Stimulated activated CD4-positive, alpha-beta T cell treated with anti-CD3 and anti-CD28 coated beads, Interleukin-4, amount 100 ng/mL, for 48 hours (primary cell): ENCODE data around the gene TRAF3IP3.

Source experiments
- DNase-seq, 2 donors: peaks; one replicate each; pipeline ENCODE4 v3.0.0-alpha.2; 2020; ENCODE audit warnings: low read depth in 2 of 2

The TRAF3IP3 gene

DNA sequence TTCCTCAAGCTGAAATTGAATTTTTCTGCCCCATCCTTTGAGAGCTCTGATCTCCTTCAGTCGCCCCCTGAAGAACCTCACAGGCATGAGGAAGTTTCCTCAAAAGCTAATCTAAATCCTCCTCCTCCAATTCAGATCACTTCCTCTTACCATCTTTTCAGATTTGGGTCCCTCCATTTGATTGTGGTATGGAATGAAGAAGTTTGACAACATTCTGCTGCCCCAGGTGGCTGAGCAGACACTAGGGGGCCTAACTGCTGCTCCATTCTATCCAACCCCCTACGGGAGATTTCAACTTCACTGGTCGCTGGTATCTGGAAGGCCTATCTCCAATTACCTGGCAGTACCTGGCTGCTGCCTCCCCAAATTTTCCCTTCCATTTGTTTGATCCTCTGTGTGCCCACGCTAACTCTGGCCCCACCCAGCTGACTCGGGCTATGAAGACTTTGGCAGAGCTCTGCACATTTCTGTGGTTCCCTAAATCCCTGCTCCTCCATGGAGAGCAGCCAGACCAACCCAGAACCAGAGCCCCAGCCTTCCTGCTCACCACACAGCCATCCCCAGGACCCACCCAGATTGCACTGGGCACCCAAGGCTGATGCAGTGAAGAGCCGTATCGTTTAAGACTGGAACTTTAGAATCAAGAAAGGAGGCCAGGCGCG lies 42.3 kb downstream of the TRAF3IP3 start:
- DNase-seq: no peak

DNA sequence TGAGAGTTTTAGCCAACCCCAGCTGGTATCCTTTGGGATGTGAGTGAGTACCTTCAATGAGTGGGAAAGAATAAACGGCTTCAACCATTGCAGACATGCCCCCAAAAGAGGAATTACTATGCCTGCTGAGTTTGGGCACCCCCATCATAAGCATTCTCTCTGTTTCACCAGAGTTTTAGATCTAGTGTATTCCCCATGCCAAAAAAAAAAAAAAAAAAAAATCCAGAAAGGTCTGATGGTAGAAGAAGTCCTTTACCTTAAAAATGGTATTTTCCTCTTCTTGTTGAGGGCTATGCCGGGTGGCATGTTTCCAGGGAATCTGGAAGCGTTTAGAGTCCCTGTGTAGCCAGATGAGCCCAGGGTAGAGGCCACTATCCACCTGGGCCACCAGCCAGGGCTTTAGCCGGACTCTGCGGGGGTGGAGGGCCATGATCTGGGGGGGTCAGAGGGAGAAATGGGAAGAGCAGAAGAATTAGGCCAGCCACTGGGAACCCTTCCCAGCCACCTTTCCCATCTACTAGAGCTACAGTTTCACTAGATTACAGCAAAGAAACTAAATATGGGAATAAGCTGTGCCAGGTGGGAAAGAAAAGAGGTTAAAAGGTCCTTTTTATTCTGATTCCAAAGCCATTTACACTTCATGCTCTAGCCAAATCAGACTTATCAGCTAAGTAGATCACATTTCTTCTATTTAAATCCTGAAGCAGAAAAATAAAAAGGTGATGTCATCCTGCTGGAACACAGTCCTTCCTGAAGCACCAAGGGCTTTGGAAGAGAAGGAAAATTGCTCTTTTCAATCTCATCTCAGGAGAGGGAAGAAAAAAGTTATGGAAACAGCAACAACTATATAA lies 45.4 kb downstream of the TRAF3IP3 start:
- no peak for DNase-seq

DNA sequence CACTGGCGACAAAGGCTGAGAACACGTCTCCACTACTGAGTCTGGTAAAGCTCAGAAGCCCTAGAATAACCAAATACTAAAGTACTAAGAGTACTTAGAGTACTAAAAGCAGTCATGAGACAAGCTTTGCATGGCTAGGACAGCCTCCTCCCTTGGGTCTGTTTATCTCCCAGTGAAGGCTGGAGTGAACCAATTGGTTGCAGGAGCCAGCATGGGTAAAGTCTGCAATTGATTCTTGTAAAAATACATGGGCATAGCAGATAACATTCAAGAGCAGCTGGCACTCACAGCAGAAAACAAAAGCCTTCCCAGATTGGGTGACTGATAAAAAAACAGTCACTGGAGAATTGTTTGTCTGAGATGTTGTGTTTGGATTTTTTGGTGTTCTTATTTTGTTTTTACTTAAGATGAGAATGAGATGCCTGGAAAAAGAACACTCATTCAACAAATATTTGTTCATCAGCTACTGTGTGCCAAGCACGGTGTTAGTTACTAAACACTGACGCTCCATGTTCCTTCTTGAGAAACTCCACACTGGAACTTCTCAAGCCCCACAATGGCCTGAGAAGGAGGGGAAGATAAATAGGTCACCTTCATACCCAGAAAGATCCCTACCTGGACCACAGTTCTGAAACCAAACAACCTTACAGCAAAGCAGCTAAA lies 46.4 kb downstream of the TRAF3IP3 start:
- DNase-seq: no peak

DNA sequence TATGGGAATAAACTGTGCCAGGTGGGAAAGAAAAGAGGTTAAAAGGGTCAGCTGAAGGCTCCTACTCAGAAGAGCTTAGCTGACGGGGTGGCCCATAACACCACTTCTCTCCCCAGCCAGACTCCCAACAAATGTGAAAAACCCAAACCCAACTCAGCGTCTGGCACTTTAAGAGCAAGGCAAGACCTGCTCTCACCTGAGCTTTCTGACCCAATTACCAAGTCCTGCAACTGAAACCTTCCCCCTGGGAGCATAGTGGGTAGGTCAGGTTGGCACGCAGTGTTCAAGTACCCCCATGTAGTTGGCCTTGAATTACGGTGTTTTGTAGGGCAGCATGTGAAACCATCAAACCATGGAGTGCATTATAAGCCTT lies 46.9 kb downstream of the TRAF3IP3 start:
- no peak for DNase-seq

DNA sequence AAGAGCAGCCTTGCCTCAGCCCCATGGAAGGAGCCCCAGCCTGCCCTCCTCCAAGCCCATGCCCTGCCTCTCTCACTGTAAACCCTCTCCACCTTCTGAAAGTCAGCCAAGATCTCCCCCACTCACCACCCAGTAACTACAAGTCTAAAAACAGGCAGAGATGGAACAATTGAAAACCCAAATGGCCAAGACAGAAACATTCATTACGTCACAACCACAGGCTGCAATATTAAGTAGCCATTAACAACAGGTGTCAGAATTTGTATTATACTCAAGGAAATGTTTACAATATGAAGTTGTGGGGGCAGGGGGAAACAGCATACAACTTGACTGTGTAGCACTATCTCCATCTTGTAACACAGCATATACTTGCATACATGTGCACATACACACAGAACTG lies 47.7 kb downstream of the TRAF3IP3 start:
- no peak for DNase-seq

DNA sequence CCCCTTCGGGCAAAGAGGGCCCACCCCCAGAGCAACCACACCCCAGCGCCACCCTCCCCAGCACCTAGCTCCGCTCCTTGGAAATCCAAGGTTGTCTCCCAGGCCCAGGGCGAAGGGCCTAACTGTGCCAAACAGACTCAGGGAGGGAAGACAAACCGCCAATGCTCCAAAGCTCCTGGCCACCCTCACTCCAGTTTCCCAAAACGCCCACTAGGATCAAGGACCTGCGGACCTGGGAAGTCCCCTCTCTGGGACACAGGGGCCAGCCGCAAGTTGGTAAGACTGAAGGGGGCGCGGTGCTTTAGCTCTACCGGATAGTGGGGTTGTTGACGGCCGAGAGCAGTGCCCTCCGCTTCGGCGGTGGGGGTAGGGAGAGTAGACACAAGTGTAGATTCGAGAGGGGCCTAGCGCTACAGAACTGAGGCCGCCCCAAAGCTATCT lies 49.5 kb downstream of the TRAF3IP3 start:
- no peak for DNase-seq

DNA sequence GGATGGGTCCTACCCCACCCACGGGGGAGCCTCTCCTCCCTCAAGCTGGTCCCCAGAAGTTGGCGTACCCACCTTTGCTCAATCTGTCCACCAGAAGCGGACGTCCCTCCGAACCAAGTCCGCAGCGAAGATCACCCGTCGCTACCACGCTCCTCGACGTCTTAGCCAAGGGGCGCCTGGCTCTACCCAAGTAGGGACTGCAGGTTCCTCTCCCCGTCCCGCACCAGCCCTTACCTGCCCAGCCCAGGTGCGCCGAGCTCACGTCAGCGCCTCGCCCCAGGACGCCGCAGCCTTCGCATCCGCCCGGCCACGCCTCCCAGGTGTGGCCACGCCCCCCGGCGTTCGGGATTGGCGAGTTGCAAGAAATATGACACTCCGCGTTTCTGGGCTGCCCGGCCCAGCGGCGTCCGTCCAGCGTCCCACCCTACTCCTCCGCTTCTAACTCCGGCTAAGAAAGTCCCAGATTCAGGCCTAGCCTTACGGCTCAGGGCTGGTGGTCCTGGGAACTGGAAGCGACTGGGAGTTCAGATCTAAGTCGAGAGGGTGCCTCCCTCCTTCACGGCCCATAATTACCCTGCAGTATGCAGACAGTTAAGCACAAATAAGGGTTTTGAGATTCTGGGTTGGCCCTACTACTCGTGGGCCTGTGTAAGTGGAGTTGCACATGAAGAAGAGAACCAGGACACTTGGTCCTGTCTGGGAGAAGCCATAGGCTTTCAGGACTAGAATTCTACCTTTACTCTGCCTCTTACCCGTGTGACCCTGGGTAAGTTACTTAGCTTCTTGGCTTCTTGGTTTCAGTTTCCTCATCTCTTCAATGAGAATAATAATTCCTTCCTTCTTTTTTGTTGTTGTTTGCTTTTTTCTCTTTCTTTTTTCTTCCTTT lies 50.3 kb downstream of the TRAF3IP3 start, which contains the start of gene IRF6:
TSS of gene IRF6 (minus strand) at position 268 of the 886 bp plus-strand sequence. CDS start 4,729 bp downstream, outside the sequence.
- peak; percentile 32 to 56 for DNase-seq

DNA sequence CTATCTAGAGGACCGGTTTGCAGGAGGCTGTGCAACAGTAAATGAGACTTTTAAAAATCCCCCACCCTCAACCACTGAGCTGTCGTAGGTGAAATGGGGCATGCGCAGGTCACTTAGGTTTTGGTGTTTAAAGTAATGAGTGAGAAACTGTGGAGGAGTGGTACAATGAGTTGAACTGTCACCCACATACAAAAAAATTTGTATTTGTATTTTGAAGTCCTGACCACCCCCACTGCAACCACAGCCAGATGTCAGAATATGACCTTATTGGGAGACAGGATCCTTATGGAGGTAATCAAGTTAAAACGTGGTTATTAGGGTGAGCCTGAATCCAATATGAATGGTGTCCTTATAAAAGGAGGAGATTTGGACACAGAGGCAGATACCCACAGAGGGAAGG lies 51.7 kb downstream of the TRAF3IP3 start:
- DNase-seq: no peak

DNA sequence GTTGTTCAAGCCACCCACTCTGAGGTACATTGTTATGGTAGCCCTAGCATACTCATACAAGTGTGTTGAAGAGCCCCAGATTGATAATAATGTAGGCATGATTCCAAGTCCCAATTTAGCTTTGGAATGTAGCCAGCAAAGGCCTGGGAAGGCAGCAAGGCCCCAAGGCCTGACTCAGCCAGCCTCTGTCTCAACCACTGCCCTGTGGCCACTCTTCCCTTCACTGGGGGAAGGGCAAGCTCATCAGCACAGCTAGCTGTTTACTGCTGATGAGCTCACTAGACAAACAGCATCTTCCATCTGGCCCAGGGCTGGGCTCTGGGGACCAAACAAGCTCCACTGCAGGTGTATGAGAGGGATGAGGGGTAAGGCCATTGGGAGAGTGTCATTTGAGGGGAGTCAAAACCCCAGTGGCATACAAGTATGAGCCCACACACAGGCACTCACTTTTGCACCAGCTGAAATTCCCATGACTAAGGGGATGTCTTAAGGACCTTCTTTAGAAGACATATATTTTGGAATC lies 52.3 kb downstream of the TRAF3IP3 start:
- no peak for DNase-seq

DNA sequence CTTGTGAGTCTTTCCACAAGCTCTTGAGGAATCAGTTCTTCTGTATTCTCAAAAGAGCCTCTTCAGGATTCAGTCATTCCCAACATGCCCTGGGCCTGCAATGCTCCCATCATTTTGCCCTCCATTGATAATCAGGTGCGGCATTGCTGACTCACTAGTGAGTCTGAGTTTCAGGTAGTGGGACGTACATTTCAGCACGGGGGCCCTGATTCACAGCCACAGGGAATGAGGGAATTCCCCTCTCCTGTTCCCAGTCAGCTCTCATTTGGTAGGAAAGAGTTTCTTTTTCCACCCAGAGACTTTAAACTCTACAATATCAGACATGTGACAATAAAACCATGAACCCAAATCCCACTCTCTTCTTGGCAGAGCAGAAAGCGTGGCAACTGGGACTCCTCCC lies 53.8 kb downstream of the TRAF3IP3 start:
- DNase-seq: no peak

DNA sequence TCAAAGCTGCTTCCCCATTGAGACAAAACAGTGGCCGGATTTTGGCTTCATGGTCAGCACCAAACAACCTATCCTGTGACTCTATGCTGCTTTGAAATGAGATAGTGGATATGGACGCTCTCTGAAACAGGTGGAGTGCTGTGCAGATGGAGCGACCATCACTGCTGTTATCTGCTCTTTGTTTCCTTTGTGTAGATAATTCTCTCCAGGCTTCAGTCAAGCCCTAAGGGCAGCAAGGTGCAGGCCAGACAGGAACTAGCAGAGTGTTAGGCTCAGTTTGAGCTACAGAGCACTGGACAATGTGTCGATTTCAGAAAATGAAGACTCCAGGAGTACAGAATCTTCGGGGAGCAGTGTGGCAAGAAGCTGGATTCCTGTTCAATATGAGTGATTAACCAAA lies 54.9 kb downstream of the TRAF3IP3 start:
- DNase-seq: no peak

DNA sequence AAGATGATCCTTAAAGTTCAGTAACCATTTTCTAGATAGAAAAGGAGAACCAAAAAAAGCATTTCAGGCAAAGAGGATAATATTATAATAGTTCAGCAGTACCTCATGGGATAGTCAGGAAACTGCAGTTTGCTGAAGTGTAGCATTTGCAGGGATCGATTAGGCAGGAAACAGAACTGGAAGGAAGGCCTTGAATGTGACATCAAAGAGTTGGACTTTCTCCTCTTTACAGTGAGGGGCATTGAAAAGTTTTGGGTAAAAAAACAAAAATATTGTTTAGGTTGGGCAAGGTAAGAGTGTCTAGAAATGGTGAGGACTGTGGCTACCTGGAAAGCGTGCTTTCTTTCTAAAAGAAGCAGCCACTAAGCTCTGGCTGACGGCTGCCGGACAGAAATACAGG lies 58.0 kb downstream of the TRAF3IP3 start:
- no peak for DNase-seq

DNA sequence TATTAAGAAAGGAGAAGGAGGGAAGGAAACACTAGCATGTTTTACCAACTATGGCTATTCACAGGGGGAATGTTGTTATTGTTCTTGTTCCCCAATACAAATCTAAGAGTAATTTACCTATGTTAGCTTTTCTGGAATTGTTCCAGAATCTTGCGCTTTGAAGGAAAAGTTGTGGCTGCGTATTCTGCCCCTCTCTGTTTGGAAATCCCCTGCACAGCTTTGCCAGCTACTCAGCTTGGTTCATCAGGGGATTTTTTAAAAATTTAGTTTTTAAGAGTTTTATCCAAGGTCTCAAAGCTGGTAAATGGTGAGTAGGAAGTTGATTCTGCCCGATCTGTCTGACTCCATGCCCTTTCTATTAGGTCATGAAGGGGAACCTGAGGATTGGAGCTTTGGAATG lies 59.6 kb downstream of the TRAF3IP3 start:
- no peak for DNase-seq

DNA sequence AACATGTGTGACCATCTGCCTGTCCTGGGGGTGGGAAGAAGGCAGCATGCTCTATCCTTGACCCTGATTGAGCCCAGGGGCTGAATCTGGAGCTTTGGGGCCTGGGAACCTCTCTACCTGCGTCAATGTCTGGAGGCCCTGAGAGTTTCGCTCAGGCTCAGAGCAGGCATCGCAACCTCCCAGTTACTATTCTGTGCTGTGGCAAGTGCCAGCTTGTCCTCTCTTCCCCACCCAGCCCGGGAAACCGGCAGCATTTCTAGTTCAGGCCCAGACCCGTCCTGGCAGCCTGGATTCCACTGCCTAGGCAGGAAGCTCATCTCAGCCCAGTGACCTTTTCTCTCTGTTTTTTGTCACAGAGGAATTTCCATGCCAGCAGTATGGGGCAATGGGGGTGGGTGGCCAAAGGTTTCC lies 60.1 kb downstream of the TRAF3IP3 start:
- no peak for DNase-seq

DNA sequence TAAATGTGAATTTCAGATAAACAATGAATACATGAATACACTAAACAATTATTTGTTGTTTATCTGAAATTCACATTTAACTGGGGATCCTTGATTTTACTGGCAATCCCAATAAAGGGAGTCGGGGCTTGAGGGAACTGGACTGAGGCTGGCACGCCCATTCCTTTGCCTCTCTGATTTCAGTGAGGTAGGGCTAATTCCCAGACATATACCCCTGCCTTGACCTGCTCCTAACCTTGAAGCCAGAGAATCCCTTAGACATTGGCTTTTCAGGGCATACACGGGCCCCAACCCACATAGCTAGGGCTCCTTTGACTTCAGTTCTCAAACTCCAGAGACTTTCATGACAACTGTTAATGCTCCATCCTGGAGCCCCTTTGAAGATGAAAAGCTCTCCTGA lies 61.1 kb downstream of the TRAF3IP3 start:
- DNase-seq: no peak

DNA sequence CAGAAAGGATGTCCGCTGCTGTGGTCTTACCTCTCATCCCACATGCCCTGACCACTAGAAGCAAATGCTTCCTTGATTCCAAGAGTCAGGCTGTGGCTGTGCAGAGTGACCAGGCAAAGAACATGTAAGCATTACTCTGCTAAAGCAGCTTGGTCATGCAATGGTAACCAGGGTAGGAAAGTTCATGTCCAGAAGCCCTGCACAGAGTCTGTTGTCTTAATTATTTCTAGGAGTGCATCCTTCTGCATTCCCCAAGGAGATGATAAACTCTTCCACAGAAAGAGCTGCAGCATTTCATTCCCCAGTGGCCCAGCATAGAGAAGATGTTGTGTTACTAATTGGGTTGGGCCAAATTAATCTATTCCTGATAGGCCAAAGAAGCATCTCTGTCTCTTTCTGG lies 61.8 kb downstream of the TRAF3IP3 start:
- DNase-seq: no peak

DNA sequence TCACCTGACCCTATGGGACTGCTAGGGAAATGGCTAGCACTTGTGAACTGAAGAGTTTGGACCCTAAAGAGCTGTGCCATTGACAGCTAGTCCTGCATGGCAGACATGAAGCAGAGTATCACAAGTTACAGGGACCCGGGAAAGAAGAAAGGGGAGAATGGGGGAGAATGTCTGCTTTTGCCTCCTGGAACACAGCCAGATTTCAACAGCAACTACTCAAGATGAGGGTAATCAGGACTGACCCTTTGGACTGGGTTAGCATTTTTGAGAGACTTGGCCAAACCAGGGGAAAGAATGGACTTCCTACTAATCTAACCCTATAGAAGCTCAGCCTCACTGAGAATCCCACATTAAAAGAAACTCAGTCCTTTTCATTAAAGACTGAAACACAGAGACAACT lies 63.2 kb downstream of the TRAF3IP3 start:
- DNase-seq: no peak

DNA sequence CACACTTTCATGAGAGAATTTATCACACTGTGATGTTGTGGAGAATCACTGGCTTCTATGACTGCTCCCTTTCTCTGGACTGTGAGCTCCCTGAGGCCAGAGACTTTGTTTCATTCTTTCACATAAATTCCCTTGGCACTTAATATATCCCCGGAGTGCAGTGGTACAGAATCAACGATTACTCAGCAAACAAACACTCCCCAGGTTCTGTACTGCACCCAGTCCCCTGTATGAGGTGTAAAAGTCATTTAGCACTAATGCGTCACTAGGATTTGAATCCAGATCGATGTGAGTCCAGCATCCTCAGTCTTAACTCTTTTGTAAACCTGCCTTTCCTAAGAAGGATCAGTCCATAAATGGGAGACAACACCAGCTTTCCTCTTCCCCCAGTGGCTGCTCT lies 65.1 kb downstream of the TRAF3IP3 start:
- DNase-seq: no peak

DNA sequence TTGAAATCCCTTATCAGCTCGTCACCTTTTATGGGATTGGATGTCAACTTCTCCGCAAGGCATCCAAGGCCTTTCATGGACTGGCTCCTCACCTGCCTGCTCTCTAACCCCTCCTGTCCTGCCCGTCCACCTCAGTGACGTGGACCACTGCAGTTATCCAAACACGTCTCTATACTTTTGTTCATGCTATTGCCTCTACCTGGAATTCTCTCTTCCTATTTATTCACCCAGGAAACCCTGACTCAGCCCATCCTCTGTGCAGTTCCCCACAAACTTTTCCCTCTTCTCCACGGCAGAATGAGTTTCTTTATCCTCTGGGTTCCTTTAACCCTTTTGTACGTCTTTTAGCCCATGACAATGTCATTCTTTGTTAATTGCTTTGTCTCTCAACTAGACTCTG lies 66.9 kb downstream of the TRAF3IP3 start:
- no peak for DNase-seq

DNA sequence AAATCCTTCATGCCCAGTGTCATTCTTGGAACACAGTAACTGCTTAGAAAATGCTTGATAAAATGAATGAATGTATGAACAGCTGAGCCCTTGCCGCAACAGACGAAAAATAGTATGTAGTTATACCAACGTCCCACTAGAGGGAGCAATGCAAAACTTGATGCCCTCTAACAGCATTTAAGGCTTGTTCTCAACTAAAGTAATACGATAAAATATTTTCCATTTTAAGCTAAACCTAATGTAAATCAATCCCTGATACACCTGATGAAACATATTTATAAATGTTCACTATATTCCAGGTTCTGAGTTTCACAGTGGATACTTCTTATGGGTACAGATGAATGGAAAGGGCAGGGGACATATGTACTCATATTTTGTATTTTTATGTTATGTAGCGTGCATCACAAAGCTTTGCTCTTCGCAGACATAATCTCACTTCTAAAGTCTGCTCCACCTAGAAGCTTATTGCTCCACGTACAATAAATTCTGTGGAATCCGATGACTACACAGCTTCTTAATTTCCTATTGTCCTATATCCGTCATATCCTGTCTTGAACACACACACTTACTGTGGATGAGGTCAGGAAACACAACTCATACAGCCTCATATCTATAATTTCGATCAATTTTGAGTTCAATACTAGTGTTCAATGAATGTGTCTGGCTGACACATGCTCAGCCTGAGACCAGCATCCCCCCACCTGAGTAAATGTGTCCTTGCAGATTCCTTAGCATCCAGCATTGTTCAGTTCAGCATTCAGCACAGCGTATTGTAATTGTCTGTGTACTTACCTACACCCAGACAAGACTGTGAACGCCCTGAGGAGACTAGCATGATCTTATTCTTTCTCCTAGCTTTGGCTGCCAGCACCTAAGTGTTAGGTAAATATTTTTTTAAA lies 67.5 kb downstream of the TRAF3IP3 start:
- no peak for DNase-seq
